Breast epithelium (tissue), 3 donors: Measurements from ENCODE around the gene RSPH9.

Experiments
- CTCF ChIP-seq, 3 donors: fragments of 450-650 bp; IDR thresholded peaks; one replicate each; pipeline ENCODE4 v1.5.1; 2016 to 2017; ENCODE audit warnings: antibody characterized with exemption in 3 of 3, mild to moderate bottlenecking in 3 of 3, moderate library complexity in 3 of 3
- POLR2A ChIP-seq: fragments of 450-650 bp; IDR thresholded peaks from one replicate; pipeline ENCODE4 v1.6.1; 2016; ENCODE audit warnings: antibody characterized with exemption, mild to moderate bottlenecking, moderate library complexity

- TF ChIP-seq CTCF (IDR thresholded peaks at IDR 0.05) (no peak), POLR2A (no peak)
Observed at GRCh38 chr6:43709654-43710303, 64.9 kb downstream of the RSPH9 start.
